Right lobe of liver (tissue), 4 donors: ENCODE results near the gene CLSTN2.

Experiments used
- POLR2A ChIP-seq: fragments of 450-650 bp; IDR thresholded peaks from one replicate; pipeline ENCODE4 v1.6.1; 2017; ENCODE audit warnings: antibody characterized with exemption, mild to moderate bottlenecking
- TF ChIP-seq, protein P1 (sequence below), 4 donors: fragments of 200-600 bp in 3 of 4; fragments of 450-650 bp in 1 of 4; IDR thresholded peaks; one replicate each; pipeline versions ENCODE4 v1.5.1 to v1.8.0; 2016 to 2022; ENCODE audit warnings: antibody characterized with exemption in 4 of 4, mild to moderate bottlenecking in 2 of 4
- donor health status: DM: no; HTN: no; CAD: no.
- donor health status: DM: no; HTN: no; CAD: no.
- donor health status: DM: no; HTN: yes; CAD: no.

DNA sequence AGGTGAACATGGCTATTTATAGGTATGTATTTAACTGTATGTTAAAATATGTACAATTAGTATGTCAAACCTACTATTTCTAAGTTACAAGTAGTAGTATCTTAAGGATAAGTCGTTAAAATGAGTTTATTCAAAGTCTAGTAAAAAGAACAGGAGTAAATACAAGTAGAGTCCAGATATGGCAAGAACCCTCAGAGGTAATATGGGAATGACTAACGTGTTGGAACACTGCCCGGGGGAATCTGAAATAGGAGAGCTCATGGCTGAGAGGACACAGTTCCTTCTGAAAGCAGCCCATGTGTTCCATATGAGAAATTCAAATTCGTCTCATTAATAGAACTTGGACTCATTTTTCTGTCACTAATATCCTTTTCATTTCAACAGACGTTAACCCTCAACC is 158.8 kb downstream of the CLSTN2 start:
- TF ChIP-seq, protein P1, sequence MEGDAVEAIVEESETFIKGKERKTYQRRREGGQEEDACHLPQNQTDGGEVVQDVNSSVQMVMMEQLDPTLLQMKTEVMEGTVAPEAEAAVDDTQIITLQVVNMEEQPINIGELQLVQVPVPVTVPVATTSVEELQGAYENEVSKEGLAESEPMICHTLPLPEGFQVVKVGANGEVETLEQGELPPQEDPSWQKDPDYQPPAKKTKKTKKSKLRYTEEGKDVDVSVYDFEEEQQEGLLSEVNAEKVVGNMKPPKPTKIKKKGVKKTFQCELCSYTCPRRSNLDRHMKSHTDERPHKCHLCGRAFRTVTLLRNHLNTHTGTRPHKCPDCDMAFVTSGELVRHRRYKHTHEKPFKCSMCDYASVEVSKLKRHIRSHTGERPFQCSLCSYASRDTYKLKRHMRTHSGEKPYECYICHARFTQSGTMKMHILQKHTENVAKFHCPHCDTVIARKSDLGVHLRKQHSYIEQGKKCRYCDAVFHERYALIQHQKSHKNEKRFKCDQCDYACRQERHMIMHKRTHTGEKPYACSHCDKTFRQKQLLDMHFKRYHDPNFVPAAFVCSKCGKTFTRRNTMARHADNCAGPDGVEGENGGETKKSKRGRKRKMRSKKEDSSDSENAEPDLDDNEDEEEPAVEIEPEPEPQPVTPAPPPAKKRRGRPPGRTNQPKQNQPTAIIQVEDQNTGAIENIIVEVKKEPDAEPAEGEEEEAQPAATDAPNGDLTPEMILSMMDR (IDR thresholded peaks at IDR 0.05), result no peak
- TF ChIP-seq POLR2A, result no peak
